T-helper 2 cell (primary cell): ENCODE results near the gene ZFHX2.
"Not testable (repeated sequence)": the region's sequence is repeated elsewhere in the genome, so short reads cannot be mapped to it uniquely, and the experiment has no call there.

ENCODE experiments used
- DNase-seq, 5 experiments: peaks; one replicate each; pipeline versions ENCODE4 v3.0.0 to v3.0.0-alpha.2; 2012 to 2022
- total RNA-seq, 2 donors: gene quantifications; one replicate each; lab custom pipeline; 2026; lab: John Stamatoyannopoulos, UW

Gene ZFHX2
- total RNA-seq, result 0 to 0.34 reads per million in 2 donors

DNA sequence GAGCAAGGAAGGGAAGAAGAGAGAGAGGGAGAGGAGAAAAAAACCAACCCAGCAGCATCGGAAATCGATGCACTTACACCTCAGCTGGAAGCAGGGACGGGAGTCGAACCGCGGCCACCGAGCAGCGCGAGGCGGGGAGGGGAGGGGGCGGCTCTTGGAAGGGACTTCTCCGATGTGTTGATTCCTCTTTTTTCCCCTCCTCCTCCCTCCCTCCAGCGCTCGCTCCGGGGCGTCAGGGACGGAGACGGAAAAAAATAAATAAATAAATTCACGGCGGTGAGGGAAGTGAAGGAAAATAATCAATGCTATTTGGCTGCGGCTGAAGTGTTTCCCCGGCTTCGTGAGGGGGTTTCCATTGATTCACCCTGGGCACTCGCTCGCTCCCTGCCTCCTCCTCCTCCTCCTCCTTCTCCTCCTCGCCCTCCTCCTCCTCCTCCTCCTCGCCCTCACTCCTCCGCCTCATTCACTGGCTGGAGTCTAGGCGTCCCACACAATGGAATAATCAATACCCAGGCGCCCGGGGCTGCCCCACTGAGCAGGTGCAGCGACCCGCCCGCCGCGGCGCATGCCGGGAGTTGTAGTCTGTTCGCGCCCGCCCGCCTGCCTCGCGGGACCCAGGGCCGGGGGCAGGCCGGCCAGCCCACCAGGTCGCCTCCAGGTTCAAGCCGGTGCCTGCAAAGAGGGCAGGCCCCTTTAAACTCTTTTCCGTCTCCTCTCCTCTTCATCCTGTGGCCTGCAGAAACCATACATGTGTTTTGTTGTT is at the start of gene ZFHX2:
Gene ZFHX2 (minus strand): TSS at position 500 of the 763 bp plus-strand sequence. CDS start 16,440 bp downstream, outside the sequence.
- DNase-seq, result peak; percentile 51 to 76 (median 65)

DNA sequence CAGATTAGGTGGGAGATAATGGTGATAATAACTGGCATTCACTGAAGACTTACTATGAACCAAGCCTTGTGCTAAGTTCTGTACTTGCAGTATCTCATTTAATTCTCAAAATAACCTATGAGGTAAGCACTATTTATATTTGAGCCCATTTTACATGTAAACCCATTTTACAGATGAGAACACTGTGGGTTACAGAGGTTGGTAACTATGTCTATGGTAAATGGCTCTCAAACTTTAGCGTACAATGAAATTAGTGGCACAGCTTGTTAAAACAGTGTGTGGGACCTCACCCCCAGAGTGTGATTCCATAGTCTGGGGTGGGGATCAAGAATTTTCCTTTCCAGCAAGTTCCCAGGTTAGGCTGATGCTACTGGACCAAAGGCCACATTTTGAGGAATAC is 49.2 kb upstream of the ZFHX2 start:
- no peak for DNase-seq

DNA sequence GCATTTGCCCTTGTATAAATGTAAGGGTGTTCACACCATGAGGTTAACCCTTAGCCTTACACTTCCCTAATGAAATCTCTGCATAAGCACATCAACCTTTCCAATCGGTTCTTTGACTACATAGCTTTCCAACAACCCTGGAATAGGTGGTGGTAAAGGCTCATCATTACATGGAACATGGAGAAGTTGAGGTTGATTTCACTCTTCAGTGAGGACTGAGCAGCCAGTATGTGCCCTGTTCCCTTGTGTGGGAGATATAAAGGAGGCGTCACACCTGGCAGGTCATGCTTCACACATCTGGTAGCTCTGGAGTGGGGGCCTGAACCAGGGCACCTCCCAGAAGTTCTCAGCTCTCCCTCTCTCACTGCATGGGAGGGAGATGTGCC is 48.8 kb upstream of the ZFHX2 start:
- DNase-seq, result no peak

DNA sequence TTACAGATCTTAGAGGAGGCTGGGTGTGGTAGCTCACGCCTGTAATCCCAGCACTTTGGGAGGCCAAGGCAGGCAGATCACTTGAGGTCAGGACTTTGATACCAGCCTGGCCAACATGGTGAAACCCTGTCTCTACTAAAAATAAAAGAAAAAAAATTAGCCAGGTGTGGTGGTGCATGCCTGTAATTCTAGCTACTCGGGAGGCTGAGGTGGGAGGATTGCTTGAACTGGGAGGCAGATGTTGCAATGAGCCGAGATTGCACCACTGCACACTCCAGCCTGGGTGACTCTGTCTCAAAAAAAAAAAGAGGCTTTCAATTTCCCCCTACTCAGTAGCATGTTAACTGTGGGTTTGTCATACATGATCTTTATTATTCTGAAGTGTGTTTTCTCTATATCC is 42.6 kb upstream of the ZFHX2 start:
- not testable (repeated sequence) for DNase-seq

DNA sequence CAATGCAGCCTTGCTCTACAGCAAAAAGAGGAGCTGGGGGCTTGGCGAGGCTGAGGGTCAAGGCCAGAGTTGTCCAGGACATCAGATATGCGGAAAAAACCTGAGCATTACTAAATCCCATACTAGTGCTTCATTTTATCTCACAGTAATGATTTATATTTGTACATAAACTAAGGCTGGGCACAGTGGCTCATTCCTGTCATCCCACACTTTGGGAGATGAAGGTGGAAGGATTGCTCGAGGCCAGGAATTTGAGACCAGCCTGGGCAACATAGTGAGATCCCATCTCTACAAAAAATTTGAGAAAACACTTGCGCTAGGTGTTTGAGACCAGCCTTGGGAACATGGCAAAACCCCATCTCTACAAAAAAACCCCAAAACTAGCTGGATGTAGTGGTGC is 38.6 kb upstream of the ZFHX2 start:
- DNase-seq, result no peak

DNA sequence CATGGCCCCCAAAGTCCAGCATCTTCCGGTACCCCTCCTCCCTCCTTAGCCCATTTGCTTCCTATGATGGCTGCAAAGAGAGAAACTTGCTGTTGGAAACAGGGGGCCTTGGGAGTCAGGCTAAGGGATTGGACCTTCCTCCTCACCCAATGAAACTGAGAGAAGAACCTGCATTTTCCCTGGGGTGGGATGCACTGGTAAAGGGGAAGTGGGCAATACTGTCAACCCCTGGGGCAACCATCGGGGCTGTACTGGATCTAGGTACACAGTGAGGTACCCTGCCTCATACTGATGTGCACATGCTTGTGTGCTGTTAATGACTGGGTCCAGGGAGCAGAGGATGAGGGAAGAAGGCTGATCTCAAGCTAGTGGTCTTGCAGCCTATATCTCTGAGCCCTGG is 38.0 kb upstream of the ZFHX2 start:
- no peak for DNase-seq

DNA sequence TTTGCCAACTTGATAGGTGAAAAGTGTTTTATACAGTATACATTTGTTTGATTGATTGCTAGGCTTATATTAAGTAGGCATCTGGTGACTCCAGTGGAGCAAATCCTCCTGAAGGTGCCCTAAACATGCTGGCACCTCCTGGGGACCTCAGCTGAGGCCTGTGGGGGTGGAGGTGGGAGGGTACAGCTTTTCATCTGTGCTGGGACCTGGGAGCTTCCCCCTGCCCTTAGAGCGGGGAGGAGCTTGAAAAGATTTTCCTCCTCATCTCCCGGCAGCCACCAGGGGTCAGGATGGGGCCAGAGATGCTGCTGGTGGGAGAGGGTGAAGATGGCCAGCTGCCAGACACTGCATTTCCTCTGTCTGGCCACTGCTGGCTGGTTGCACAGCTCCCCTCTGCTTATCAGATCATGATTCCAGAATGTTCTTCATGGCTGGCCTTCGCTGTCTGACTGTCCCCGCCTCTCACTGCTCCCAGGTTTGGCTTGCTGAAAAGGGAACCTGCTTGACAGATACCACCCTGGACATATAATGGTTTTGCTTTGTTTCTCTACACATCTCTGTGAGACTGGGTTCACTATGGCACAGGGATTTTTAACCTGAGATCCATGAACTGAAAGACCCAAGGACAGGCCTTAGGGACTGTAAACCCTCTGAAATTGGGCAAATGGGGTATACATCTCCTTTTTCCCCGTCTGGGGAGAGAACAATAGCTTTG is 37.5 kb upstream of the ZFHX2 start:
- DNase-seq, result peak; percentile 44 to 73 (median 69)

DNA sequence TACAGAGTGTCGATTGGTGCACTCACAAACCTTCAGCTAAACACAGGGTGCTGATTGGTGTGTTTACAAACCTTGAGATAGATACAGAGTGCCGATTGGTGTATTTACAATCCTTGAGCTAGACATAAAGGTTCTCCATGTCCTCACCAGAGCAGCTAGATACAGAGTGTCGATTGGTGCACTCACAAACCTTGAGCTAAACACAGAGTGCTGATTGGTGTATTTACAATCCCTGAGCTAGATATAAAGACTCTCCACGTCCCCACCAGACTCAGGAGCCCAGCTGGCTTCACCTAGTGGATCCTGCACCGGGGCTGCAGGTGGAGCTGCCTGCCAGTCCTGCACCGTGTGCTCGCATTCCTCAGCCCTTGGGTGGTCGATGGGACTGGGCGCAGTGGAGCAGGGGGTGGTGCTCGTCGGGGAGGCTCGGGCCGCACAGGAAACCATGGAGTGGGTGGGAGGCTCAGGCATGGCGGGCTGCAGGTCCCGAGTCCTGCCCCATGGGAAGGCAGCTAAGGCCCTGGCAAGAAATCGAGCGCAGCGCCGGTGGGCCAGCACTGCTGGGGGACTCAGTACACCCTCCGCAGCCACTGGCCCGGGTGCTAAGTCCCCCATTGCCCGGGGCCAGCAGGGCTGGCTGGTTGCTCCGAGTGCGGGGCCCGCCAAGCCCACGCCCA is 33.1 kb upstream of the ZFHX2 start:
- DNase-seq, result not testable (repeated sequence)

DNA sequence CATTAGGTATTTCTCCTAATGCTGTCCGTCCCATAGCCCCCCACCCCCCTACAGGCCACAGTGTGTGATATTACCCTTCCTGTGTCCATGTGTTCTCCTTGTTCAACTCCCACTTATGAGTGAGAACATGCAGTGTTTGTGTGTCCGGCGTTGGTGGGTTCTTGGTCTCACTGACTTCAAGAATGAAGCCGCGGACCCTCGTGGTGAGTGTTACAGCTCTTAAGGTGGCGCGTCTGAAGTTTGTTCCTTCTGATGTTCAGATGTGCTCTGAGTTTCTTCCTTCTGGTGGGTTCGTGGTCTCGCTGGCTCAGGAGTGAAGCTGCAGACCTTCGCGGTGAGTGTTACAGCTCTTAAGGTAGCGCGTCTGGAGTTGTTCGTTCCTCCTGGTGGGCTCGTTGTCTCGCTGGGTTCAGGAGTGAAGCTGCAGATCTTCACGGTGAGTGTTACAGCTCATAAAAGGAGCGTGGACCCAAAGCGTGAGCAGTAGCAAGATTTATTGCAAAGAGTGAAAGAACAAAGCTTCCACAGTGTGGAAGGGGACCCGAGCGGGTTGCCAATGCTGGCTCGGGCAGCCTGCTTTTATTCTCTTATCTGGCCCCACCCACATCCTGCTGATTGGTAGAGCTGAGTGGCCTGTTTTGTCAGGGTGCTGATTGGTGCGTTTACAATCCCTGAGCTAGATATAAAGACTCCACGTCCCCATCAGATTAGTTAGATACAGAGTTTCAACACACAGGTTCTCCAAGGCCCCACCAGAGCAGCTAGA is 32.4 kb upstream of the ZFHX2 start:
- not testable (repeated sequence) for DNase-seq

DNA sequence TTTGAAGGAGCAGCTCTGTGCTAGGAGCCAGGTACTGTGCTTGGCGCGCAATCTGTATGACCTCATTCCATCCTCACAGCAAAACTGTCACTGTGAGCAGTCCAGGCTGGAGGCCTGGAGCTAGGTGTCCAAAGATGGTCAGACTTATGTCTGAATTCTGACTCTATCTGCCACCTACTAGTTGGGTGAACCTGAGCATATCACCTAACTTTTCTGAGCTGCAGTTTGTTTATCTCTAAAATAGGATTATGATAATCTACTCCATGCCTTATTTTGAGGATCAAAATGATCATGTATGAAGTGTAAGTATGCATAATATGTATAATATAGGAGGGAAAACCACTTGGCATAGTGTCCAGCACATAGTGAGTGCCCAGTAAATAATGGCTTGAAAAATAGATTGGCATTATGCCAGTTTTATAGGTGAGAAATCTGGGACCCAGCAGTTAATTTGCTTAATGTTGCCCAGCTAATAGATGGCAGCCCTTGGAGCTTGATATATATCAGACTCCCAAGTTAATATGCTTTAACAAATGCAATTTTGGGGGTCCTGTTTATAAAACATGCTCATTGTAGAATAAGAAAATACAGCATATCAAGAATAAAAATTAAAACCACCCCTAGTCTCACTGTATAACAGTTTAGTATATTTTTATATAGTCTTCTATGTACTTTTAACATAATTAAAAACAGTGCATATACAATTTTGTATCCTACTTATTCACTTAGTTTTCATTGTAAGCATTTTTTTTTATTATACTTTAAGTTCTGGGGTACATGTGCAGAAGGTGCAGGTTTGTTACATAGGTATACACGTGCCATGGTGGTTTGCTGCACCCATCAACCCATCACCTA is 31.6 kb upstream of the ZFHX2 start:
- no peak for DNase-seq

DNA sequence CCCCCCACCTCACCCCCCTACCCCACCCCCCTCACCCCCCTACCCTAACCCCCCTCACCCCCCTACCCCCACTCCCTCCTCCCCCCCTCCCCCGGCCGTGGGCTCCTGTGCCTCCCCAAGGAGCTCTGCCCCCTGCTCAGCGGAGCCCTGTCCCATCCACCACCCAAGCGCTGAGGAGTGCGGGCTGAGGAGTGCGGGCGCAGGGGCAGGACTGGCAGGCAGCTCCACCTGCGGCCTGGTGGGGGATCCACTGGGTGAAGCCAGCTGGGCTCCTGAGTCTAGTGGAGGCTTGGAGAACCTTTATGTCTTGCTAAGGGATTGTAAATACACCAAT is 29.4 kb upstream of the ZFHX2 start:
- no peak for DNase-seq

DNA sequence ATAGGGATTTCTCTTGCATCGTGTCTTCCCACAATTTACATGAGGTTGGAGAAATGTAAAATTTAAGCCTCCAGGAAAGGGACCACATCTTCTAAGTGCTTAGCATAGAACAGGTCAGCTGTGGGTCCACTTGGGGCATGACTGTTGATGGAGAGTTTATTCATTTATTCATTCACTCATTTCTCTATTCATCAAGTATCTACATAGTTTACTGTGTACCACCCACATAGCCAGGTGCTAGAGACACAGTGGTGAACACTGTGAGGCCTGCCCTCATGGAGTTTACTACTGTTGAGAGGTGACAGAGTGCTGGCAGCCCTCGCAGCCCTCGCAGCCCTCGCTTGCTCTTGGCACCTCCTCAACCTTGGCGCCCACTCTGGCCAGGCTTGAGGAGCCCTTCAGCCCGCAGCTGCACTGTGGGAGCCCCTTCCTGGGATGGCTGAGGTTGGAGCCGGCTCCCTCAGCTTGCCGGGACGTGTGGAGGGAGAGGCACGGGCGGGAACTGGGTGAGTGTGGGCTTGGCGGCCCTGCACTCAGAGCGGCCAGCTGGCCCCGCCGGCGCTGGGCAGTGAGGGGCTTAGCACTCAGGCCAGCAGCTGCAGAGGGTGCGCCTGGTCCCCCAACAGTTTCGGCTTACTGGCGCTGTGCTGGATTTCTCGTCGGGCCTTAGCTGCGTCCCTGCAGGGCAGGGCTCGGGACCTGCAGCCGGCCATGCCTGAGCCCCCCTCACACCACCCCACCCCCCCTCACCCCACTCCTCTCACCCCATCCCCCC is 28.8 kb upstream of the ZFHX2 start:
- DNase-seq, result no peak

DNA sequence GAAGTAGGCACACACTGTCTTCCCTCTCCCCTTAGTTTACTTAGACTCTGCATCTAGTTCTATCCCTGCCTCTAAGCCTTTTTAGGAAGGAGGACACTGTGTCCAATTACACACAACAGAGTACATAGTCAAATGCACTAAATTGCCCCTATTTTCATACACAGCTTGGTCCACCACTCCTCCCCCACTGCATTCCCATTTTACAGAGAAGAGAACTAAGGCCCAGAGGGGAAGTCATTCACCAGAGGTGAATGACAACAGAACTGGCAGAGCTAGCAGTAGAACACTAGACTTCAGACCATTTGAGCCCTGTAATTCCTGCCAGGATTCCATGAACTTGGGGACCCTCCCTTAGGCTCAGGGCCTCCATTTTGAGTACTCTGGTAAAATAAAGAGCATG is 28.2 kb upstream of the ZFHX2 start:
- no peak for DNase-seq

DNA sequence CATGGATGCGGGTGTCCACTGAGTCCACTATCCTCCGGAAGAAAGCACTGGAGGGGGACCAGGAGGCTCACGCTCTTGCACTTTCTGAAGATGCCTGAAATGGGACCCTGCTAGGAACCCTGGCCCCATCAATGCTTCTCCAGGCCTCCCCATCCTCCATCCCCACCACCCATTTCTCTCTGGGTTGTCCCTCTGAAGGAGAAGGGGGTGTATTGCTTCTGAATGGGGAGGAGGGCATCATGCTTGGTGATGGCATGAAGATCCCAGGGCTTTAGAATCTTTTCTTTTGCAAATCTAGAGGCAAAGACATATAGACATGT is 27.7 kb upstream of the ZFHX2 start:
- no peak for DNase-seq

DNA sequence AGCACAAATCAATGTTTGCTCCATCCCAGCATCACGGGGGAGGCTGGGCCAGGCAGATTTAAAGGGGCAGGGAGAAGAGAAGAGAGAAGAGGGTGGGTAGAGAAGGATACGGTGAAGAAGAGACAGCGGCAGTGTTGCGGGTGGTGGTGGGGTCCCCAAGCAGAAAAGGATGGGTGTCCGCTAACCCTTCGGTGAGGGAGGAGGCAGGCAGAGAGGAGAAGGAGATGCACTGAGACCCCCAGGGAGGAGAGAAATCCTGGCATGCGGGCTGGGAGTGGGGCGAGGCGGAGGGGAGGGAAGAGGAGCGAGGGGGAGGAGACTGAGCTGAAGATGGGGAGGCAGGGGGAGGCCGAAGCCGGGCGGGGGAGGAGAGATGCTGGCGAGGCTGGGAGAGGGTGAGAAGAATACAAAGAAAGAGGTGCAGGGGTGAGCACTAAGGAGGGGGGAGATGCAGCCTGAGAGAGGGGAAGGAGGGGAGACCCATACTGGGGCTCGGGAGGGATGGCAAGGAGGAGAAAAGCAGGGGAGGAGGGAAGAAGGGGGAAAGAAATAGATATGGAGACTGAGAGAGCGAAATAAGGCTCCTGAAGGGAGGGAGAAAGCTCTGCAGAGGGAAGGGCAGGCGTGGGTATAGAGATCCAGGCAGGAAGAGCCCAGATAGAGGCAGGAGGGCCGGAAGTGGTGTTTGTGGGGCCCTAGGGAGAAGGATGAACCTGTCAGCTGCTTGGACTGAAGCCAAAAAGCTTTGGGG is 27.2 kb upstream of the ZFHX2 start, which contains the start of gene JPH4:
Gene JPH4 (minus strand): TSS at position 231 of the 751 bp plus-strand sequence. CDS start 1,337 bp downstream, outside the sequence.
- no peak for DNase-seq

DNA sequence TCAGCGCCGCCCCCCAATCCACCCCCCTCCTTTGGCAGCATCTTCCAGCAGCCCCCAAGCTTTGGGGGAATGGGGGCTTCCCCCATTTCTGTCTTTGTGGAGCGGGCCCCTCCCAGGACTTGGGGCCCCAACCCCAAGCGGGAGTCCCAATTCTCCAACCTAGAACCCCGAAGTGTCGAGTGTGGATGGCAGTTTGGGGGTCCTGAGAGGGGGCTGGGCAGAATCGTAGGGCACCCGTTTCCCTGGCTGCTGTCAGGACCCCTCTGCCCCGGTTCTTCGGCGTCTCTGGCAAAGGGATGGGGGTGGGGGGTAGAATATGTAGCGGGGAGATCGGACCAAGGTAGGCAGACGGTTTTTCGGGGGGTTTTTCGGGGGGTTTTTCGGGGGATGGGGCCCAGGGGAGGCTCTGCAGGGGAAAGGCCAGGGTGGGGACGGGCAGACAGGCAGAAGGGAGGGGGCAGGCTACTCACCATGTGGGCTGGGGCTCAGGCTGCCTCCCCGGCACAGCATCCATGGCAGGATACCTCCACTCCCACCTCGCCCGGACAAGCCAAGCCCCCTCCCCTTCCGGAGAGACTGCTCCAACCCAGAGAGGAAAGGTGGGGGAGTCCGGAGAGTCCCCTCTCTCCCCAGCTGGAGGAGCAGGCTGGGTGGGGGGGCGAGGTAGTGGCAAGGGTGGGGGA is 26.3 kb upstream of the ZFHX2 start:
- DNase-seq, result no peak

DNA sequence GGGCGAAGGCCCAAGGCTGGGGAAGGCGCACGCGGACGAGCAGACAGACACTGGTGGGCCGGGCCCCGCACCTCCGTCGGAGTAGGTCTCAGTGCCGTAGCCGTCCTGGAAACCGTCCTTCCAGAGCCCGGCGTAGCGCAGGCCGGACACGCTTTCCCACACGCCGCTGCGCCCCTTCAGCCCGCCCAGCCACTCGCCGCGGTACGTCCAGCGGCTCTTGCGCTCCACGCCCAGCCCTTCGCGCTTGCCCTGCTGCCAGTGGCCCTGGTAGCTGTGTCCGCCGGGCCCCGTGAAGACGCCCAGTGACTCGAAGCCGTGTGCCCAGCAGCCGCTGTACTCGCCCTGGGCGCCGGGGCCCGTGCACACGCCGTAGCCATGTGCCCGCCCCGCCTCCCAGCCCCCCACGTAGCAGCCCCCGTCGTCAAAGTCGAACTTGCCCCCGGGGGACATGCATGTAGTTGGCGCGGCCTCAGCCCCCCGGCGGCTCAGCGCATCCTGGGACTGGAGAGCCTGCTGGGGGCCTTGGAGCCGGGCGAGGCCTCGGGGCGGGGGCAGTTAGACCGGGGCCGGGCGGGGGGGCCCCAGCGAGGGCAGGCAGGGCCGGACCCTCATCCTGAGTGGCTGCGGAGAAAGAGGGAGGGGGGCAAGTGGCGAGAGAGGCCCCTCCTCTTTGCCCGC is 25.6 kb upstream of the ZFHX2 start:
- no peak for DNase-seq

DNA sequence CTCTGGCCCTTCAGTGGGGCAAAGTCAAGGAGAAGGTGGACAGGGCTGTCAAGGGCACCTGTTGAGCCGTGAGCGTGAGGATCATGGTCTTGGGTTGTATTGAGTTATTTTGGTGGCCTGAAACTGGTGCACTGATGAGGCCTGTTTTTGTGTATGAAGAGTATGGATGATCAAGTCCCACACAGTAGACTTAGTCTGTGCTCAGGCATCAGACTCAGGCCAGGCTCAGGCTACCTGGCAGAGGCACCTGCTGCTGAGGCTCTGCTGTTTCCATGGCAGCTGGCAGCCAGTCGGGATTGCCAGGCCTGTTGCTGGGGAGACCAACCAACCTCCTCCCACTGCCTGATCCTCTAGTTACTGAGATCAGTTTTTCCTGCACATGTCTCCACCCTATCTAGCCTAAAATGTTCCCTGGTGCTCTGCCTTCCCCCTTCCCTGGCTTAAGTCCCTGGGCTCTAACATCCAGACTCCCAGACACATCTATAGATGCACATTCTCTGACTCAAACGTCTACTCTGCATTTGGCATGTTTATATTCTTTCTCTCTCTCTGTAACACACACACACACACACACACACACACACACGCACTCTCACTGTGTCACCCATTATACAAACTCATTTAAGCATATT is 21.9 kb upstream of the ZFHX2 start:
- no peak for DNase-seq

DNA sequence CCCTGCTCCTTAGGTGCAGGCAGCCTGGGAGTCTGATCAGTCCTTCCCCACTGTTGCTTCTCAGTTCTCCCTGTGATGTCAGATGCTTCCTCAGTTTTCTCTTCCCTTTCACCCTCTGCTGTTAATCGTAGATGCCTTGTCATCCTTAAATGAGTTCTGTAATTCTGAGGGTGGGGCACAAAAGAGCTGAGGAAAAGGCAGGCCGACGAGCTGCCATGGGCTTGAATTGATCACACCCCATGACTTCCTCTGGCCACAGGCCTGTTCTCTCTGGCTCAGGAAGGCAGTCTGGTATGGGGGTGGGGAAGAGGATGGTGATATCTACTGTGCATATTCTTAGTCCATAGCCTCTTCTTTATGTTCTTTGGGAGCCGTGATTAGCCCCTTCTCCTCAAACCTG is 21.3 kb upstream of the ZFHX2 start:
- no peak for DNase-seq
